DOHH2 (cell line): Measurements from ENCODE around the gene DHRS7C.

Experiments used
- EZH2phosphoT487 ChIP-seq: fragments of 200-600 bp; sonication (generic); IDR thresholded peaks from 2 replicates; pipeline ENCODE4 v1.6.1; 2017; ENCODE audit warnings: borderline replicate concordance, mild to moderate bottlenecking, antibody characterized with exemption, low read length, moderate library complexity, mixed read lengths
- TF ChIP-seq, protein P1 (sequence below): fragments of 200-600 bp; sonication (generic); IDR thresholded peaks from one replicate; pipeline ENCODE4 v1.5.1; 2014; ENCODE audit warnings: antibody characterized with exemption, mild to moderate bottlenecking, low read depth, low read length; ENCODE audit not compliant: poor library complexity, severe bottlenecking

GRCh38 chr17:9783050-9783449 lies 8.3 kb downstream of the DHRS7C start:
- TF ChIP-seq, protein P1, sequence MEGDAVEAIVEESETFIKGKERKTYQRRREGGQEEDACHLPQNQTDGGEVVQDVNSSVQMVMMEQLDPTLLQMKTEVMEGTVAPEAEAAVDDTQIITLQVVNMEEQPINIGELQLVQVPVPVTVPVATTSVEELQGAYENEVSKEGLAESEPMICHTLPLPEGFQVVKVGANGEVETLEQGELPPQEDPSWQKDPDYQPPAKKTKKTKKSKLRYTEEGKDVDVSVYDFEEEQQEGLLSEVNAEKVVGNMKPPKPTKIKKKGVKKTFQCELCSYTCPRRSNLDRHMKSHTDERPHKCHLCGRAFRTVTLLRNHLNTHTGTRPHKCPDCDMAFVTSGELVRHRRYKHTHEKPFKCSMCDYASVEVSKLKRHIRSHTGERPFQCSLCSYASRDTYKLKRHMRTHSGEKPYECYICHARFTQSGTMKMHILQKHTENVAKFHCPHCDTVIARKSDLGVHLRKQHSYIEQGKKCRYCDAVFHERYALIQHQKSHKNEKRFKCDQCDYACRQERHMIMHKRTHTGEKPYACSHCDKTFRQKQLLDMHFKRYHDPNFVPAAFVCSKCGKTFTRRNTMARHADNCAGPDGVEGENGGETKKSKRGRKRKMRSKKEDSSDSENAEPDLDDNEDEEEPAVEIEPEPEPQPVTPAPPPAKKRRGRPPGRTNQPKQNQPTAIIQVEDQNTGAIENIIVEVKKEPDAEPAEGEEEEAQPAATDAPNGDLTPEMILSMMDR = no peak
- no peak for TF ChIP-seq EZH2phosphoT487
